Activated naive CD4-positive, alpha-beta T cell treated with anti-CD3 and anti-CD28 coated beads, Interleukin-2, amount 50 U/mL, for 16 hours (primary cell): ENCODE measurements around the gene PRODH.
"Not testable (repeated sequence)": the region's sequence is repeated elsewhere in the genome, so short reads cannot be mapped to it uniquely, and the experiment has no call there.

Experiments
- DNase-seq: peaks from one replicate; pipeline ENCODE4 v3.0.0-alpha.2; 2020

Gene PRODH, protein sequence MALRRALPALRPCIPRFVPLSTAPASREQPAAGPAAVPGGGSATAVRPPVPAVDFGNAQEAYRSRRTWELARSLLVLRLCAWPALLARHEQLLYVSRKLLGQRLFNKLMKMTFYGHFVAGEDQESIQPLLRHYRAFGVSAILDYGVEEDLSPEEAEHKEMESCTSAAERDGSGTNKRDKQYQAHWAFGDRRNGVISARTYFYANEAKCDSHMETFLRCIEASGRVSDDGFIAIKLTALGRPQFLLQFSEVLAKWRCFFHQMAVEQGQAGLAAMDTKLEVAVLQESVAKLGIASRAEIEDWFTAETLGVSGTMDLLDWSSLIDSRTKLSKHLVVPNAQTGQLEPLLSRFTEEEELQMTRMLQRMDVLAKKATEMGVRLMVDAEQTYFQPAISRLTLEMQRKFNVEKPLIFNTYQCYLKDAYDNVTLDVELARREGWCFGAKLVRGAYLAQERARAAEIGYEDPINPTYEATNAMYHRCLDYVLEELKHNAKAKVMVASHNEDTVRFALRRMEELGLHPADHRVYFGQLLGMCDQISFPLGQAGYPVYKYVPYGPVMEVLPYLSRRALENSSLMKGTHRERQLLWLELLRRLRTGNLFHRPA

DNA sequence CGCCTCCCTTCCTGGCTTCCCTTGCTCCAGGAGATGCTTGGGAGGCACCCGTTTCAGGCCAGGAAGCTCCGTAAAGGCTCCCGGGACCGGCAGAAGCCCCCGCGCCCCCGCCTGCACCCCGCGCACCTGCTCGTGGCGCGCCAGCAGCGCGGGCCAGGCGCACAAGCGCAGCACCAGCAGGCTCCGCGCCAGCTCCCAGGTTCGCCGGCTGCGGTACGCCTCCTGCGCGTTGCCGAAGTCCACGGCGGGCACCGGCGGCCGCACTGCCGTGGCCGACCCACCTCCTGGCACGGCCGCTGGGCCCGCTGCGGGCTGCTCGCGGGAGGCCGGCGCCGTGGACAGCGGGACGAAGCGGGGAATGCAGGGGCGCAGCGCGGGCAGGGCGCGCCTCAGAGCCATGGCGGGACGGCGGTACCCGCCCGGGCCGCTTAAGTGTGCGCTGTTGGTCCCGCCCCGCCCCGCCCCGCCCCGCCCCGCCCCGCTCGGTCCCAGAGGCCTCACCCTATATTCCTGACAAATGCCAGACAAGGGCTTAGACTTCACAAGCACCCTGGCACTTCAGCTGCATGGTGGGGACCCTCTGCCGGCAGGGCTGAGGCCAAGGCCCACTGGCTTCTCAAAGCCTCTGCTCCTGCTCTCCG, at the start of gene PRODH:
PRODH (minus strand) TSS at position 405 of the 641 bp plus-strand sequence; CDS start at position 399, 6 bp downstream.
- DNase-seq: no peak

DNA sequence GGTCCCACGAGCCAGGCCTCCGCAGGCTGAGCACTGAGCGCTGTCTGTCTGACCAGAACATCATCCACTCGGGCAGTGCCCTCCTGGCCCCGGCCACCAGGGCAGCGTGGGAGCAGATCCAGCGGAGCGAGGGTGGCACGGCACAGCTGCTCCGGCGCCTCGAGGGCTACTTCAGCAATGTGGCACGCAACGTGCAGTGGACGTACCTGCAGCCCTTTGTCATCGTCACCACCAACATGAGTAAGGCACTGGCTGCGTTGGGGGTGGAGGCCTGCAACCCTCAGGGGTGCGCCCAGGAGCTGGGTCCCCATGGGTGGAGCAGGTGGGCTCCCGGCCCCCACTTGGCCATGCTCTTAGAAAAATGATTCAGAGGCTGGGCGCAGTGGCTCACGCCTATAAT, 49.7 kb upstream of the PRODH start:
- no peak for DNase-seq

DNA sequence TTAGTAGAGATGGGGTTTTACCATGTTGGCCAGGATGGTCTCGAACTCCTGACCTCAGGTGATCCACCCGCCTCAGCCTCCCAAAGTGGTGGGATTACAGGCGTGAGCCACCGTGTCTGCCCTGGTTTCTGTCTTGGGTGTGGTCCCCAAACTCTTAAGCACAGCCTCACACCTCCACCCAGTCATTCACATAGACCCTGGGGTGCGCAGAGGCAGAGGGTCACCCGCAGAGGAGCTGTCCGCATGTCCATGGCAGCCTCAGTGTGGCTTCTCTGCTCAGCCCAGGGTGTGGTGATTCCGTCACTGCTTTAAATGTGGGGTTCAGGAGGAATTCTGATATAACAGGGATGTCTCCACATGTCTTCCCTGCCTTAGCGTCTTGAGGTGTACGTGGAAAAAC, 48.5 kb upstream of the PRODH start:
- DNase-seq: no peak

GRCh38 chr22:18983120-18983651, 47.1 kb upstream of the PRODH start:
- DNase-seq: no peak

GRCh38 chr22:18980829-18981228, 44.7 kb upstream of the PRODH start:
- no peak for DNase-seq

GRCh38 chr22:18979957-18980356, 43.9 kb upstream of the PRODH start:
- no peak for DNase-seq

GRCh38 chr22:18978506-18978905, 42.4 kb upstream of the PRODH start:
- no peak for DNase-seq

DNA sequence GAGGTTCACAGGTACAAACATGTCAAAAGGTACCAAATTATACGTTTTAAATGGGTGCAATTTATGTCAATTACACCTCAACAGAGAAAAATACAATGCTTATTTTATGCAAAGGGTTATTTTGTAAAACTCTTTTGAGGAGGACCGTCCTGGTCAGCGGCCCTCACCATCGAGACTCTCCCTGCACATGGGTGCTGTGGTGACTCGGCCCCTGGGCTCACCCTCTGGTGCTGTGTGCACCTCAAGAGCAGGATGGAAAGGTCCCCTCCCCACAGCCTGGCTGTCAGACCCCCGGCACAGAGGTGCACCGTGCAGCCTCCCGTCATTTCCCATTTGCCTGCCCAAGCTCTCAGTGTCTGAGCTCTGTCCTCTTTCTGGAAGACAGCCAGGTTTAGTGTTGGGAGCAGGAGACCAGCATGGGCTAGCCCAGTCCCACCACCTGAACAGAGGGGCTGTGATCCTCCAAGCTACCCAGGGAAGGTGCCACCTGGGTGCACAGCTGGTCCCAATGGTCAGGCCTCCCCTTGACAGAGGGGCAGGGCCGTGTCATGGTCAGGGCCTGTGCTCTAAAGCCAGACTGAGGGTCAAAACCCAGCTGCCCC, 41.8 kb upstream of the PRODH start:
- no peak for DNase-seq

DNA sequence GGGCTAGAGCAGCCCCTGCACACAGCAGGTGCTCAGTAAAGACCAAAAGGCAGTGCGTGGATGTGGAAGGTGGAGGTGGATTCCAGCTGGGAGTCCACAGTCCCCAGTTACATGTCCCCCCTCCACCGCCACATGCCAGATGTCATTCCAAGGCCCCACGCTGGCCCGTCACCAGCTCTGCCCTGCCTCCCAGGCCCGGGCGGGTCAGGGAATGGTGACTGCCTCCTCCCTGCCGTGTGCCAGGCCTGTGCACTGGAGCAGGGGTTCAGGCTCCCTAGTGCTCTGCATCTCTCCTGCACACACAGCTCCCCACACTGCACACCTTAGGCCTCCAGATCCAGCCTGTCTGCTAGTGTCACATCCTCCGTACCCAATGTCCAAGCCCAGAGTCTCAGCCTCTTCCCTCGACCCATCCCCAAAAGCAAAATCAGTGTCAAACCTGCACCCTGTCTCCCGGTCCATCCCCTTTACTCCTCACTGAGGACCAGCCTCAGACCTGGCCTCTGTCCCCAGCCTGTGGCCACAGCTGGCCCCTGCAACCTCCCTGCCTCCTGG, 40.2 kb upstream of the PRODH start:
- DNase-seq: no peak

GRCh38 chr22:18975434-18976196, 39.5 kb upstream of the PRODH start:
- no peak for DNase-seq

- DNase-seq: no peak
These were observed 38.5 kb upstream of the PRODH start for GRCh38 chr22:18974477-18975180.

- no peak for DNase-seq
These were observed 37.4 kb upstream of the PRODH start for GRCh38 chr22:18973264-18974031.

GRCh38 chr22:18972591-18972990, 36.5 kb upstream of the PRODH start:
- DNase-seq: not testable (repeated sequence)

GRCh38 chr22:18972029-18972428, 35.9 kb upstream of the PRODH start:
- DNase-seq: not testable (repeated sequence)

DNA sequence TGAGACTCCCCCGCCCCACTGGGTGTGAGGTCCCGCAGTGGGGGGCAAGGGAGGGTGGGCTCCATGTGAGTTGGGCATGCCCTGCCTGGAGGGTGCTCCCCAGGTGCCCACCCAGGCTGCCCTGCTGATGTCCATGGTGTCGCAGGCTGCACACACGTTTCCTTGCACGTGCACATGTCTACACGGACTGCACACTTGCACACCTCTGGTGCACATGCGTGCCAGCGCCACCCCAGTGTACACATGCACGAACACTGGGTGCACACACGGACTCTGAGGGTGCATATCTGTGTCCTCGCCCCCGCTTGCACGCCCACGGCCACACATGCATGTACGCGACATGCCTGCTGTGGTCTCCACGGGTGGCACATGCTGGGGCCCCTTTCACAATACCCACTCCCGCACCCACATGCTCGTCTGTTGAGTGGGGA, 35.2 kb upstream of the PRODH start:
- DNase-seq: no peak

GRCh38 chr22:18970948-18971315, 34.8 kb upstream of the PRODH start:
- no peak for DNase-seq

- no peak for DNase-seq
These were observed 34.3 kb upstream of the PRODH start for GRCh38 chr22:18970176-18970947.

DNA sequence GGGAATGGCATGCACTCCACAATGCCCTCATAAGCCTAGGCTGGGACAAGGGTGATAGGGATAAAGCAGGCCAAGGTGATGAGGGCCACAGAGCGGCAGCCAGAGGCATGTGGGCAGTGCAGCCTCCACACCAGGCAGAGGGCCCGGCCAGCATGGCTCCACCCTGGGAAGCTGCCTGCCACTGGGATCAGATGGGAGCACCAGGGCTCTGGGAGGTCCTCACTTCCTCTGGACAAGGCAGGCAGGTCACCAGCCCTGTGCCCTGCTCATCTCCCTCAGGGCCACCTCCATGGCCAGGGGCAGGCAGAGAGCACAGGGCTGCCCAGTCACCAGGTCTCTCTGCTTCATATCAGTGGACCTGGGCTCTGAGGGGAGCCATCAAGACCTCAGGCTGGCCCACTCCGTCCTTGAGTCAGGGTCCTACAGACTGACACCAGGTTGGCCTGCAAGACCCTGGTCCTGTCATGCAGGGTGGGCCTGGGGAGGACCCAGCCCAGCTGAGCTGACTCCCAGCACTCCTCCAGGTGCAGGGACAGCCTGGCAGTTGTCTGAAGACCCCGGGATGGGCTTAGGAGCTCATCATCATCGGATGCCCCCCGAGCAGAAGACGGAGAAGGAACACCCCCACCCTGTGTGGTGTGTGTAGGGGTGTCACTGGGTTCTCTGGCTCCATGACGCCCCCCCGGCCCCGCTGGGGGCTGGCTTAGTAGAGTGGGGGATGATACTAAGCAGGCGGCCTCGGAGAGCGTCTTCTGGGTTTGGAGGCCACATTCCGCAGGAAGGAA, 33.3 kb upstream of the PRODH start:
- not testable (repeated sequence) for DNase-seq
